Hepatocyte (in vitro differentiated cells): ENCODE measurements around the gene TSPAN4. TPM values are rescaled to one million over a fixed set of nuclear protein-coding genes. Genes with fewer than 3 reads are reported as not detected.

Source experiments
- DNase-seq: peaks from one replicate; pipeline ENCODE4 v3.0.0-alpha.2; 2016; ENCODE audit warnings: low spot score
- H2AFZ ChIP-seq: fragments of 200-600 bp; sonication (generic); 2 replicates; pipeline ENCODE4 v1.6.0; 2016; ENCODE audit warnings: antibody characterized with exemption, mild to moderate bottlenecking
- H3K27ac ChIP-seq: fragments of 200-600 bp; sonication (generic); 2 replicates; pipeline ENCODE4 v1.5.1; 2016; ENCODE audit warnings: mild to moderate bottlenecking
- H3K27me3 ChIP-seq: fragments of 200-600 bp; sonication (generic); 2 replicates; pipeline ENCODE4 v1.6.1; 2016
- H3K36me3 ChIP-seq: fragments of 200-600 bp; sonication (generic); replicated peaks from 2 replicates; pipeline ENCODE4 v1.5.1; 2016; ENCODE audit warnings: low read depth; ENCODE audit not compliant: insufficient read depth
- H3K4me1 ChIP-seq: fragments of 200-600 bp; sonication (generic); 2 replicates; pipeline ENCODE4 v1.5.1; 2016; ENCODE audit warnings: mild to moderate bottlenecking, moderate library complexity; ENCODE audit not compliant: insufficient read depth
- H3K4me2 ChIP-seq: fragments of 200-600 bp; sonication (generic); 2 replicates; pipeline ENCODE4 v1.6.0; 2016
- H3K4me3 ChIP-seq: fragments of 200-600 bp; sonication (generic); 2 replicates; pipeline ENCODE4 v1.5.1; 2016; ENCODE audit warnings: mild to moderate bottlenecking
- H3K79me2 ChIP-seq: fragments of 200-600 bp; sonication (generic); 2 replicates; pipeline ENCODE4 v1.6.0; 2017; ENCODE audit warnings: mild to moderate bottlenecking
- H3K9me2 ChIP-seq: fragments of 200-600 bp; sonication (generic); replicated peaks from 2 replicates; pipeline ENCODE4 v1.6.0; 2017; ENCODE audit warnings: mild to moderate bottlenecking; ENCODE audit not compliant: insufficient read depth
- H3K9me3 ChIP-seq: fragments of 200-600 bp; sonication (generic); 2 replicates; pipeline ENCODE4 v1.5.1; 2016; ENCODE audit warnings: low read depth, mild to moderate bottlenecking
- H4K20me1 ChIP-seq: fragments of 200-600 bp; sonication (generic); 2 replicates; pipeline ENCODE4 v1.6.0; 2016; ENCODE audit warnings: mild to moderate bottlenecking; ENCODE audit not compliant: insufficient read depth, poor library complexity, severe bottlenecking
- CTCF ChIP-seq: fragments of 200-600 bp; sonication (generic); IDR thresholded peaks from 2 replicates; pipeline ENCODE4 v1.5.1; 2016; ENCODE audit warnings: antibody characterized with exemption, mild to moderate bottlenecking; ENCODE audit not compliant: poor library complexity
- EZH2 ChIP-seq: fragments of 200-600 bp; sonication (generic); IDR thresholded peaks from 2 replicates; pipeline ENCODE4 v1.6.1; 2016; ENCODE audit warnings: antibody characterized with exemption, mild to moderate bottlenecking, borderline replicate concordance
- EZH2phosphoT487 ChIP-seq: fragments of 200-600 bp; sonication (generic); IDR thresholded peaks from one replicate; pipeline ENCODE4 v1.6.1; 2018; ENCODE audit warnings: antibody characterized with exemption, mild to moderate bottlenecking, low read depth, moderate library complexity; ENCODE audit not compliant: unreplicated experiment, severe bottlenecking
- WGBS: methylation state at CpG from one replicate; pipeline ENCODE4 v1.1.6; 2016; ENCODE audit warnings: low lambda C conversion rate; ENCODE audit errors: missing lambda C conversion rate; 5-methylcytosine and 5-hydroxymethylcytosine counted together
- polyA plus RNA-seq: library from polyadenylated mRNA; unstranded; fragments of >200 nt; fragmentation: Nextera tagmentation; extraction: Ambion mirVana; gene quantifications from 2 replicates; pipeline ENCODE4 v1.2.1, GENCODE V29; 2016
- total RNA-seq: library from RNA; depleted of rRNA; stranded (reverse); fragments of >200 nt; gene quantifications from 2 replicates; pipeline ENCODE4 v1.2.3, GENCODE V29; 2014

The TSPAN4 gene
- total and polyA plus RNA-seq, 2 experiments from 2014 or later: 82.8 to 148 TPM

DNA sequence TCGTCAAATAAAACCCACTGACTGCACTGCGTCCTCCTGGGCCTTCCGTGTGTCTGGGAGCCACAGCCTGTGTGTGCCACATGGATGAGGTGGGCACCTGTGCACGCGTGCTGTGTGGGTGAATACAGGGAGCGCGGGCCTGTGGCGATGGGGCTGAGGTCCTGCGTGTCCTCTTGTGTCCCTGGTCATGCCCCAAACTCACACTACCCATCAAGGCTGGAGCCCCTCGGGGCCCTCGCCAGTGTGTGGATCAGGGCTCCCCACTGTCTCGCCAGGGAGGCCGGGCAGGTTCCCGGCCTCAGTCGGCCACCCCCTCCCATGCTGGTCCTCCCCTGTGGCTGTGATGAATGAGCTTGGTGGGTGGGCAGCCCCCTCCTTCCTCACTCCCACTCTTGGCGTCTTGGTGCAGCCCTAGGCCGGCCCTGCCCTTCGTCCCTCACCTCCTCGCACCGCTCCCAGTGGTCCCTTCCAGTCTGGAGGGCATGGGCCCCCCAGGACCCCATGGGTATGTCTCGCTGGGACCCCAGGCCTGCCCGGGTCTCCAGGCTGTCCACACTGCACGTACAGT, 10.6 kb upstream of the TSPAN4 start:
- 85% methylated on average over 12 of the region's 23 CpGs for WGBS
- peaks cover 31% of the 10 kb centered on the region for H3K79me2 ChIP-seq
- H3K27me3 ChIP-seq: peaks cover 10% of the 10 kb centered on the region
- H3K4me2 ChIP-seq: peak overlapping the region; percentile 96
- peaks cover 21% of the 10 kb centered on the region for H4K20me1 ChIP-seq
- no peaks in the 10 kb centered on the region for H3K36me3 ChIP-seq
- peak overlapping the region; percentile 87 for H3K27ac ChIP-seq
- no peak for DNase-seq
- no peaks in the 10 kb centered on the region for H3K9me3 ChIP-seq
- H2AFZ ChIP-seq: no peak overlapping the region
- no peaks in the 10 kb centered on the region for H3K9me2 ChIP-seq
- peaks cover 50% of the 10 kb centered on the region for H3K4me1 ChIP-seq
- H3K4me3 ChIP-seq: peak overlapping the region; percentile 39
- TF ChIP-seq CTCF (no peak), EZH2 (no peak), EZH2phosphoT487 (no peak)

DNA sequence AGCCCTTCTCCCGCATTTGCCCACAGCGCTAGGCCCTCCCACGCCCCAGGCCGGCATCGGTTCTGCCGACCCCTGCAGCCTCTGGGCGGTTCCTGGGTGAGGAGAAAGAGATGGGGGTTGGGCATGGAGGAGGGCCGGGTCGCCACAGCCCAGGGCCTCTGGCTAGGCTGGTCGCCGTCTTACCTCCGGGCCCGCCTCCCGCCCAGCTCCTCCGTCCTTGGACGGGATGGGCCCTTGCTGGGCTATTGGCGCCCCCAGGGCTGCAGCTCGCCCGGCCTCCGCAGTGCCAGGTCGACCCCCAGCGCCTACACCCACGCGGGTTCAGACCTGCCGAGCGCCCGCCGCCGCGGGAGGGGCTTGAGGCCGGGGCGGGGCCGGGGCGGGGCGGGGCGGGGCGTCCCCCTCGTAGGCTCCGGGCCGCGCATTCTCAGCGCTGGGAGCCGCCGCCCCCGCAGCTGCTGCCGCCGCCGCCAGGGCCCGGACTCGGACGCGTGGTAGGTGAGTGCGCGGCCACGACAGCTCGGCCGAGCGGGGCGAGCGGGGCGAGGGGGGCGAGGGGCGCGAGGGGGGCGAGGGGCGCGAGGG, 10.0 kb upstream of the TSPAN4 start, which contains the start of gene CD151:
TSS of gene CD151 (plus strand) at position 424 of the 585 bp plus-strand sequence. CDS start 3,118 bp downstream, outside the sequence.
- peak; percentile 89 for DNase-seq
- H3K27me3 ChIP-seq: peaks cover 10% of the 10 kb centered on the region
- peak within 1 kb of the TSS; percentile 87 for H3K27ac ChIP-seq
- no peaks in the 10 kb centered on the region for H3K9me3 ChIP-seq
- peak within 1 kb of the TSS; percentile 44 for H3K4me3 ChIP-seq
- peak within 1 kb of the TSS; percentile 98 for H3K4me2 ChIP-seq
- under 1% methylated on average over 23 of the region's 67 CpGs for whole genome bisulfite sequencing
- peak within 1 kb of the TSS; percentile 81 for H2AFZ ChIP-seq
- peaks cover 47% of the 10 kb centered on the region for H3K4me1 ChIP-seq
- peaks cover 31% of the 10 kb centered on the region for H3K79me2 ChIP-seq
- H3K36me3 ChIP-seq: no peaks in the 10 kb centered on the region
- H4K20me1 ChIP-seq: peaks cover 21% of the 10 kb centered on the region
- no peaks in the 10 kb centered on the region for H3K9me2 ChIP-seq
- TF ChIP-seq CTCF: no peak
- TF ChIP-seq EZH2: no peak
- TF ChIP-seq EZH2phosphoT487: no peak

GRCh38 chr11:833114-833791, 9.4 kb upstream of the TSPAN4 start:
- Histone ChIP-seq H3K9me3 (no peaks in the 10 kb centered on the region), H3K9me2 (no peaks in the 10 kb centered on the region), H3K4me3 (peak overlapping the region; percentile 44), H3K36me3 (no peaks in the 10 kb centered on the region), H3K27ac (peak overlapping the region; percentile 87), H4K20me1 (peaks cover 21% of the 10 kb centered on the region), H3K27me3 (peaks cover 9% of the 10 kb centered on the region), H3K4me1 (peaks cover 44% of the 10 kb centered on the region), H3K4me2 (peak overlapping the region; percentile 98), H2AFZ (no peak overlapping the region), H3K79me2 (peaks cover 31% of the 10 kb centered on the region)
- DNase-seq: peak; percentile 86
- under 1% methylated on average over 17 of the region's 55 CpGs for WGBS
- TF ChIP-seq CTCF (no peak), EZH2phosphoT487 (no peak), EZH2 (no peak)
